ENCODE measurements around the gene TNPO1. TPM values are rescaled to one million over a fixed set of nuclear protein-coding genes. Genes with fewer than 3 reads are reported as not detected.
"Not testable (repeated sequence)": the region's sequence is repeated elsewhere in the genome, so short reads cannot be mapped to it uniquely, and the experiment has no call there.

The TNPO1 gene
- total RNA-seq, 1 donor: 256 TPM

- DNase-seq (ENCODE audit: insufficient read length, low spot score, missing footprints): no peak
- Histone ChIP-seq H3K4me2 (ENCODE audit: insufficient read depth, low read length) (no peak overlapping the region), H3K9me3 (ENCODE audit: low read depth, low read length) (no peaks in the 10 kb centered on the region), H3K27me3 (ENCODE audit: insufficient read depth, low read length) (no peaks in the 10 kb centered on the region), H3K27ac (ENCODE audit: low read depth, low read length) (no peak overlapping the region), H3K4me3 (ENCODE audit: insufficient read depth, low read length) (no peak overlapping the region), H2AFZ (ENCODE audit: low read length) (no peak overlapping the region), H3K79me2 (ENCODE audit: insufficient read depth, low read length) (no peaks in the 10 kb centered on the region), H3K36me3 (ENCODE audit: insufficient read depth, low read length) (no peaks in the 10 kb centered on the region), H4K20me1 (ENCODE audit: insufficient read depth, low read length) (no peaks in the 10 kb centered on the region), H3K4me1 (ENCODE audit: insufficient read depth, low read length) (no peaks in the 10 kb centered on the region)
- TF ChIP-seq CTCF (IDR thresholded peaks at IDR 0.05; ENCODE audit: extremely low read depth, low read depth, low read length): no peak
Measured at GRCh38 chr5:72786676-72787075, 29.8 kb upstream of the TNPO1 start.

- TF ChIP-seq CTCF (IDR thresholded peaks at IDR 0.05; ENCODE audit: extremely low read depth, low read depth, low read length): no peak
- no peaks in the 10 kb centered on the region for H3K27me3 ChIP-seq (ENCODE audit: insufficient read depth, low read length)
- H2AFZ ChIP-seq (ENCODE audit: low read length): no peak overlapping the region
- H4K20me1 ChIP-seq (ENCODE audit: insufficient read depth, low read length): no peaks in the 10 kb centered on the region
- H3K79me2 ChIP-seq (ENCODE audit: insufficient read depth, low read length): no peaks in the 10 kb centered on the region
- no peak for DNase-seq (ENCODE audit: insufficient read length, low spot score, missing footprints)
- H3K9me3 ChIP-seq (ENCODE audit: low read depth, low read length): no peaks in the 10 kb centered on the region
- H3K4me3 ChIP-seq (ENCODE audit: insufficient read depth, low read length): no peak overlapping the region
- H3K4me1 ChIP-seq (ENCODE audit: insufficient read depth, low read length): no peaks in the 10 kb centered on the region
- no peaks in the 10 kb centered on the region for H3K36me3 ChIP-seq (ENCODE audit: insufficient read depth, low read length)
- no peak overlapping the region for H3K27ac ChIP-seq (ENCODE audit: low read depth, low read length)
- no peak overlapping the region for H3K4me2 ChIP-seq (ENCODE audit: insufficient read depth, low read length)
Measured at GRCh38 chr5:72788866-72789505, 27.5 kb upstream of the TNPO1 start.

- no peaks in the 10 kb centered on the region for H3K79me2 ChIP-seq (ENCODE audit: insufficient read depth, low read length)
- H3K27ac ChIP-seq (ENCODE audit: low read depth, low read length): no peak overlapping the region
- no peak overlapping the region for H3K4me3 ChIP-seq (ENCODE audit: insufficient read depth, low read length)
- no peak overlapping the region for H2AFZ ChIP-seq (ENCODE audit: low read length)
- DNase-seq (ENCODE audit: insufficient read length, low spot score, missing footprints): no peak
- TF ChIP-seq CTCF (IDR thresholded peaks at IDR 0.05; ENCODE audit: extremely low read depth, low read depth, low read length): no peak
- no peaks in the 10 kb centered on the region for H3K36me3 ChIP-seq (ENCODE audit: insufficient read depth, low read length)
- no peaks in the 10 kb centered on the region for H3K27me3 ChIP-seq (ENCODE audit: insufficient read depth, low read length)
- no peaks in the 10 kb centered on the region for H3K4me1 ChIP-seq (ENCODE audit: insufficient read depth, low read length)
- no peaks in the 10 kb centered on the region for H3K9me3 ChIP-seq (ENCODE audit: low read depth, low read length)
- H4K20me1 ChIP-seq (ENCODE audit: insufficient read depth, low read length): no peaks in the 10 kb centered on the region
- no peak overlapping the region for H3K4me2 ChIP-seq (ENCODE audit: insufficient read depth, low read length)
Measured at GRCh38 chr5:72790186-72790585, 26.3 kb upstream of the TNPO1 start.

GRCh38 chr5:72792662-72793061 is 23.8 kb upstream of the TNPO1 start:
- not testable (repeated sequence) for DNase-seq (ENCODE audit: insufficient read length, low spot score, missing footprints); H4K20me1 ChIP-seq (ENCODE audit: insufficient read depth, low read length); H3K27me3 ChIP-seq (ENCODE audit: insufficient read depth, low read length); H3K4me1 ChIP-seq (ENCODE audit: insufficient read depth, low read length); H3K27ac ChIP-seq (ENCODE audit: low read depth, low read length); H3K4me3 ChIP-seq (ENCODE audit: insufficient read depth, low read length); H3K79me2 ChIP-seq (ENCODE audit: insufficient read depth, low read length); H3K4me2 ChIP-seq (ENCODE audit: insufficient read depth, low read length); H2AFZ ChIP-seq (ENCODE audit: low read length); H3K36me3 ChIP-seq (ENCODE audit: insufficient read depth, low read length); H3K9me3 ChIP-seq (ENCODE audit: low read depth, low read length)
